ENCODE measurements around the gene PLEK. TPM values are rescaled to one million over a fixed set of nuclear protein-coding genes. Genes with fewer than 3 reads are reported as not detected.

The PLEK gene
- total and polyA plus RNA-seq, 2 donors (not counting 1 experiment from before 2014, with no cell fraction given), result 39.9 to 78.3 TPM

GRCh38 chr2:68320118-68320641, 44.9 kb upstream of the PLEK start:
- Histone ChIP-seq H3K4me2 (replicated peaks; ENCODE audit: low read depth, low read length, poor library complexity, severe bottlenecking) (peak overlapping the region; percentile 85), H4K20me1 (ENCODE audit: control insufficient read depth, insufficient read depth, low read length, poor library complexity, severe bottlenecking) (no peaks in the 10 kb centered on the region), H2AFZ (ENCODE audit: insufficient read depth, low read depth, low read length, poor library complexity, severe bottlenecking) (peak overlapping the region; percentile 76), H3K27ac (ENCODE audit: low read length in 2 of 2) (no peak overlapping the region), H3K4me1 (ENCODE audit: control insufficient read depth in 2 of 2, insufficient read depth in 2 of 2, low read length in 2 of 2) (peaks cover 19 to 20% of the 10 kb centered on the region in 2 donors), H3K4me3 (ENCODE audit: control extremely low read depth in 1 of 5, extremely low read depth in 1 of 5, insufficient read depth in 1 of 5, low read depth in 2 of 5, low read length in 4 of 5) (peak overlapping the region; percentile 39 to 63 (median 52)), H3K79me2 (ENCODE audit: control insufficient read depth, insufficient read depth, low read length) (no peaks in the 10 kb centered on the region), H3K9me3 (ENCODE audit: control extremely low read depth in 1 of 3, control insufficient read depth in 2 of 3, insufficient read depth in 1 of 3, low read length in 2 of 3) (peaks cover 0 to 14% (median 0%) of the 10 kb centered on the region in 3 donors), H3K9ac (ENCODE audit: low read length) (peak overlapping the region; percentile 67), H3K36me3 (replicated peaks in 1 of 2; ENCODE audit: control extremely low read depth in 1 of 2, control insufficient read depth in 1 of 2, extremely low read depth in 1 of 2, insufficient read depth in 2 of 2, low read length in 1 of 2) (no peaks in the 10 kb centered on the region), H3K27me3 (replicated peaks in 1 of 4; ENCODE audit: control extremely low read depth in 1 of 4, control insufficient read depth in 3 of 4, insufficient read depth in 4 of 4, low read length in 3 of 4) (peaks cover 0 to 40% (median 26%) of the 10 kb centered on the region in 4 experiments)
- CTCF ChIA-PET, result interaction anchor here (1.4 to 2.4 kb wide), 4 partner anchors 11 to 124 kb away, joined by 3 to 9 read pairs (median 6); no protein-coding TSS in a partner anchor
- Mint-ChIP-seq H3K27ac (no peak overlapping the region), H3K4me1 (peaks cover 19% of the 10 kb centered on the region), H3K4me3 (peak overlapping the region; percentile 87), H3K9me3 (ENCODE audit: insufficient read depth) (no peaks in the 10 kb centered on the region), H3K27me3 (peaks cover 40% of the 10 kb centered on the region)
- WGBS (ENCODE audit: insufficient coverage), result 8% methylated on average over 7 of the region's 11 CpGs
- ATAC-seq (ENCODE audit: low read depth), result no peak
- peak; percentile 34 for DNase-seq
- TF ChIP-seq EZH2 (IDR thresholded peaks at IDR 0.05; ENCODE audit: borderline replicate concordance, insufficient read depth, low read depth, low read length, poor library complexity, severe bottlenecking) (no peak), CTCF (IDR thresholded peaks at IDR 0.05) (no peak)
- POLR2A ChIA-PET, result interaction anchor here (0.7 kb wide), 1 partner anchor 148 kb away, joined by 4 read pairs; no protein-coding TSS in a partner anchor
- intact Hi-C loops (cut with micrococcal nuclease), result no loop called here

GRCh38 chr2:68325056-68325455, 40.0 kb upstream of the PLEK start:
- Histone ChIP-seq H2AFZ (ENCODE audit: insufficient read depth, low read depth, low read length, poor library complexity, severe bottlenecking) (no peak overlapping the region), H3K27me3 (replicated peaks in 1 of 4; ENCODE audit: control extremely low read depth in 1 of 4, control insufficient read depth in 3 of 4, insufficient read depth in 4 of 4, low read length in 3 of 4) (peaks cover 0 to 5% (median 3%) of the 10 kb centered on the region in 4 experiments), H3K4me2 (replicated peaks; ENCODE audit: low read depth, low read length, poor library complexity, severe bottlenecking) (no peak overlapping the region), H4K20me1 (ENCODE audit: control insufficient read depth, insufficient read depth, low read length, poor library complexity, severe bottlenecking) (no peaks in the 10 kb centered on the region), H3K79me2 (ENCODE audit: control insufficient read depth, insufficient read depth, low read length) (no peaks in the 10 kb centered on the region), H3K27ac (ENCODE audit: low read length in 2 of 2) (no peak overlapping the region), H3K9ac (ENCODE audit: low read length) (no peak overlapping the region), H3K4me1 (ENCODE audit: control insufficient read depth in 2 of 2, insufficient read depth in 2 of 2, low read length in 2 of 2) (peaks cover 4% of the 10 kb centered on the region in 2 donors), H3K36me3 (replicated peaks in 1 of 2; ENCODE audit: control extremely low read depth in 1 of 2, control insufficient read depth in 1 of 2, extremely low read depth in 1 of 2, insufficient read depth in 2 of 2, low read length in 1 of 2) (no peaks in the 10 kb centered on the region), H3K4me3 (ENCODE audit: control extremely low read depth in 1 of 5, extremely low read depth in 1 of 5, insufficient read depth in 1 of 5, low read depth in 2 of 5, low read length in 4 of 5) (no peak overlapping the region), H3K9me3 (ENCODE audit: control extremely low read depth in 1 of 3, control insufficient read depth in 2 of 3, insufficient read depth in 1 of 3, low read length in 2 of 3) (no peaks in the 10 kb centered on the region)
- Mint-ChIP-seq H3K27me3 (peaks cover 21% of the 10 kb centered on the region), H3K9me3 (ENCODE audit: insufficient read depth) (no peaks in the 10 kb centered on the region), H3K4me1 (peaks cover 4% of the 10 kb centered on the region), H3K27ac (no peak overlapping the region), H3K4me3 (no peak overlapping the region)
- WGBS (ENCODE audit: insufficient coverage), result 92% methylated on average over 3 of the region's 3 CpGs
- ATAC-seq (ENCODE audit: low read depth) (no peak), DNase-seq (no peak)
- TF ChIP-seq CTCF (IDR thresholded peaks at IDR 0.05), result no peak
- POLR2A ChIA-PET, result no interaction called here
- CTCF ChIA-PET, result no interaction called here
- intact Hi-C loops (cut with micrococcal nuclease), result no loop called here
